Right atrium auricular region (tissue), 2 donors: ENCODE measurements around the gene TTC16. TPM values are rescaled to one million over a fixed set of nuclear protein-coding genes. Genes with fewer than 3 reads are reported as not detected.

Source experiments
- DNase-seq: peaks from one replicate; pipeline ENCODE4 v3.0.0-alpha.2; 2019; ENCODE audit warnings: low spot score
- H3K27ac ChIP-seq, 2 donors: fragments of 200-600 bp; sonication (generic); 1 replicate in 1 of 2; 2 replicates in 1 of 2; pipeline ENCODE4 v1.5.1; 2016 to 2019
- H3K27me3 ChIP-seq, 2 donors: fragments of 200-600 bp; sonication (generic); one replicate each; pipeline versions ENCODE4 v1.5.1 to v1.6.0; 2017 to 2019
- H3K36me3 ChIP-seq: fragments of 200-600 bp; sonication (generic); one replicate; pipeline ENCODE4 v1.5.1; 2016
- H3K4me1 ChIP-seq, 2 donors: fragments of 200-600 bp; sonication (generic); one replicate each; pipeline versions ENCODE4 v1.5.1 to v1.6.0; 2017 to 2019
- H3K4me3 ChIP-seq, 2 donors: fragments of 200-600 bp; sonication (generic); 1 replicate in 1 of 2; 2 replicates in 1 of 2; pipeline ENCODE4 v1.5.1; 2017 to 2019; ENCODE audit warnings: mild to moderate bottlenecking in 1 of 2, moderate library complexity in 1 of 2
- H3K9me3 ChIP-seq, 2 donors: fragments of 200-600 bp; sonication (generic); one replicate each; pipeline ENCODE4 v1.5.1; 2019
- CTCF ChIP-seq, 2 donors: fragments of 200-600 bp; sonication (generic); IDR thresholded peaks; one replicate each; pipeline ENCODE4 v1.5.1; 2019; ENCODE audit warnings: antibody characterized with exemption in 2 of 2
- total RNA-seq, 2 donors: library from RNA; depleted of rRNA; stranded (reverse); fragments of >200 nt; gene quantifications; one replicate each; pipeline ENCODE4 v1.1.0, GENCODE V29; 2016

TTC16 gene
- total RNA-seq, 2 donors from 2014 or later, result 0.11 to 0.16 TPM

DNA sequence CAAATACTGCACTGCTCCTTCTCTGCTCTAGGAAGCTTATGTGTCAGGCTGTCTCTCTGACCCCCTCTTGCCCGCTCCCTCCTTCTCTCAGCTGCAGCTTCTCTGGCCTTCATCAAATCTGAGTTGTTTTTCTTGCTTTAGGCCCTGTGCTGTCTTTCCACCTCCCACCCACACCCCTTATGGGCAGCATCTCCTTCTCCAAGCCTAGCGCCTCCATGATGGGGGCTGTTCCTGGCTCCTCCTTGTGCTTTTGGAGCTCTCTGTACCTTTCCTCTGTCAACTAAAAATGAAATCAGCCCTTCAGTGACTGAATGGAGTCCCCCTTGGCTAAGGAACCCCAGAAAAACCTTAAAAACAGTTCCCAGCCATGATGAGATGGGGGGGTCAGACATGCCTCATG, 15.7 kb upstream of the TTC16 start:
- Histone ChIP-seq H3K27ac (no peak overlapping the region), H3K4me1 (peaks cover 0 to 8% of the 10 kb centered on the region in 2 donors), H3K4me3 (no peak overlapping the region), H3K9me3 (no peaks in the 10 kb centered on the region), H3K27me3 (no peaks in the 10 kb centered on the region), H3K36me3 (no peaks in the 10 kb centered on the region)
- DNase-seq, result no peak
- no peak for TF ChIP-seq CTCF (IDR thresholded peaks at IDR 0.05)

- Histone ChIP-seq H3K27ac (no peak overlapping the region), H3K9me3 (no peaks in the 10 kb centered on the region)
- no peak for TF ChIP-seq CTCF (IDR thresholded peaks at IDR 0.05)
Measured at GRCh38 chr9:127700594-127701255, 15.2 kb upstream of the TTC16 start.

DNA sequence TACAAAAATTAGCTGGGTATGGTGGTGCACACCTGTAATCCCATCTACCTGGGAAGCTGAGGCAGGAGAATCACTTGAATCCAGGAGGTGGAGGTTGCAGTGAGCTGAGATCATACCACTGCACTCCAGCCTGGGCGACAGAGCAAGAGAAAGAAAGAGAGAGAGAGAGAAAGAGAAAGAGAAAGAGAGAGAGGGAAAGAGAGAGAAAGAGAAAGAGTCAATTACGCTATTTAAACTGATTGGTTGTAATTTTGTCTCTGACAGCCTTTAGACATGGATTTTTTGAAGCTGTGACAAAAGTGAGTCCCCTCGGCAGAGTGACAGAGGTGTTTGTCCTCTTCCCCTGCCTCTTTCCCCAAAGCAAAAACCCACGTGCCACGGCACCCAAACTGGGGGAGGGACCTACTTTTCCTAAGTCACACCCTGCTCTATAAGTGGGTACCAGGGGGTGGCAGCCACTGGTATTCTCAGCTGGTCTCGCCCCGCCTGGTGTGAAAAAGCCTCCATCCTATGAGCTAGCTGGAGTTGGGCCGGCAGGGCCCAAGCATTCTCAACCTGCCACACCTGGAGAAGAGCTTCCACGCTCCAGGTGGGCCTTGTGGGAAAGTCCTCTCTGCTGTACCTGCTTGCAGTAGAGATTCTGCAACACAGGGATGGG, 12.5 kb upstream of the TTC16 start:
- H3K36me3 ChIP-seq, result no peaks in the 10 kb centered on the region
- no peaks in the 10 kb centered on the region for H3K9me3 ChIP-seq
- peaks cover 0 to 8% of the 10 kb centered on the region in 2 donors for H3K4me1 ChIP-seq
- no peak for TF ChIP-seq CTCF (IDR thresholded peaks at IDR 0.05)
- no peak overlapping the region for H3K4me3 ChIP-seq
- no peaks in the 10 kb centered on the region for H3K27me3 ChIP-seq
- no peak for DNase-seq
- H3K27ac ChIP-seq, result no peak overlapping the region

More at GRCh38 chr9:127700594-127701255, 15.2 kb upstream of the TTC16 start:
- no peaks in the 10 kb centered on the region for H3K36me3 ChIP-seq
- DNase-seq, result no peak
- H3K27me3 ChIP-seq, result no peaks in the 10 kb centered on the region
- H3K4me3 ChIP-seq, result no peak overlapping the region
- H3K4me1 ChIP-seq, result peaks cover 0 to 8% of the 10 kb centered on the region in 2 donors

GRCh38 chr9:127705577-127706379, 10.1 kb upstream of the TTC16 start:
- no peak overlapping the region for H3K4me3 ChIP-seq
- TF ChIP-seq CTCF (IDR thresholded peaks at IDR 0.05), result no peak

DNA sequence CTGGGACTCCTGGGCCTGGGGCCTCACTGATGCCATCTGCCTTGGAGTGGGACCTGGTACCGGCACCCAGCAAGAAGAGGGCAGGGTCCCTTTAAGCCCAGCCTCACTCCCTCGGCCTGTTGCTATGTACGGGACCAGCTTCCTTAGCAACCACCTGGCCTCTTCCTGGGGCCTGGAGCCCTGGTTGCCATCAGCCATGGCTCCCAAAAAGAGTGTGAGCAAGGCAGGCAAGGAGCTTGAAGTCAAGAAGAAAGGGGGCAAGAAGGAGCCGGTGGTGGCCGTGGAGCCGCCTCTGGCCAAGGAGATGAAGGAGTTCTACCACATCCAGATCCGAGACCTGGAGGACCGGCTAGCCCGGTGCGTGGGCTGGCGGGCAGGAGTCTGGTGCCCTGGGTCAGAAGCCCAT, 9.0 kb upstream of the TTC16 start, which contains the start of gene CFAP157:
Gene CFAP157 (plus strand): TSS at position 153 of the 406 bp plus-strand sequence. CDS start 44 bp downstream, at position 197.
- Histone ChIP-seq H3K9me3 (no peaks in the 10 kb centered on the region), H3K4me1 (no peaks in the 10 kb centered on the region), H3K27ac (no peak within 1 kb of the TSS), H3K4me3 (no peak within 1 kb of the TSS), H3K36me3 (no peaks in the 10 kb centered on the region), H3K27me3 (no peaks in the 10 kb centered on the region)
- TF ChIP-seq CTCF (IDR thresholded peaks at IDR 0.05), result no peak
- DNase-seq, result no peak

More at GRCh38 chr9:127705577-127706379, 10.1 kb upstream of the TTC16 start:
- no peak for DNase-seq
- no peaks in the 10 kb centered on the region for H3K36me3 ChIP-seq
- H3K27me3 ChIP-seq, result no peaks in the 10 kb centered on the region
- H3K4me1 ChIP-seq, result no peaks in the 10 kb centered on the region
- H3K9me3 ChIP-seq, result no peaks in the 10 kb centered on the region
- no peak overlapping the region for H3K27ac ChIP-seq
